Measurements from ENCODE around the gene SND1. TPM values are rescaled to one million over a fixed set of nuclear protein-coding genes. Genes with fewer than 3 reads are reported as not detected.

Gene SND1
- total and polyA plus RNA-seq, 2 donors (not counting 3 experiments of a cell fraction or from before 2014, with no cell fraction given) = 116 to 249 TPM

DNA sequence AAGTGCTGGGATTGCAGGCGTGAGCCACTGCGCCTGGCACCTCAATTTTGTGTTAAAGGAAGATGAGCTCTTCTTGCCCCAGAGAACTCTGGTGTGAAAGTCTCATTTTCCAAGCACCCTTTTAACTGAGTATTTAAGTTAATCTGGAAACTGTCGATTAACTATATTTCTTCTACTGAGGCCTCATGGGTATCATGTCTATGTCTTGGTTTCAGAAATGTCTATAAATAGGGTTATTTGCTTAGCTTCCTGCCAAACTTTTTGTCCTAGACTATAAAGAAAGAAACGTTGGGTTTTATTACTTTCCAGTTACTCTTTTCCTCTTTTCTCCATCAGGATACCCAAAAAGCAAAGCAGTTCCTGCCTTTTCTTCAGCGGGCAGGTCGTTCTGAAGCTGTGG lies 276.9 kb downstream of the SND1 start:
- no TSS peak for BruUV-seq (replicated peaks)
- no peaks in the 10 kb centered on the region for H3K4me1 ChIP-seq (ENCODE audit: control insufficient read depth, extremely low read depth, insufficient read depth, low read length)
- no peaks in the 10 kb centered on the region for H3K27me3 ChIP-seq (ENCODE audit: control insufficient read depth in 2 of 2, insufficient read depth in 2 of 2, low read length in 2 of 2)
- TF ChIP-seq POLR2AphosphoS5 (IDR thresholded peaks at IDR 0.05; ENCODE audit: insufficient read depth, low read depth, low read length) = no peak
- no peak for TF ChIP-seq JUN (IDR thresholded peaks at IDR 0.05; ENCODE audit: borderline replicate concordance, insufficient read depth, insufficient read length, low read depth)
- TF ChIP-seq FOS (IDR thresholded peaks at IDR 0.05; ENCODE audit: borderline replicate concordance, insufficient read depth, low read length) = no peak
- TF ChIP-seq GATA2 (IDR thresholded peaks at IDR 0.05; ENCODE audit: insufficient read depth, insufficient read length, low read depth, low read length) = no peak
- no peak for TF ChIP-seq EZH2 (IDR thresholded peaks at IDR 0.05; ENCODE audit: borderline replicate concordance, low read depth, low read length, severe bottlenecking)
- TF ChIP-seq POLR2A (IDR thresholded peaks at IDR 0.05; ENCODE audit: low read depth, low read length) = no peak
- TF ChIP-seq, protein P1, sequence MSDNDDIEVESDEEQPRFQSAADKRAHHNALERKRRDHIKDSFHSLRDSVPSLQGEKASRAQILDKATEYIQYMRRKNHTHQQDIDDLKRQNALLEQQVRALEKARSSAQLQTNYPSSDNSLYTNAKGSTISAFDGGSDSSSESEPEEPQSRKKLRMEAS (IDR thresholded peaks at IDR 0.05; ENCODE audit: insufficient read depth, insufficient read length) = no peak
- TF ChIP-seq MYC (IDR thresholded peaks at IDR 0.05; ENCODE audit: low read depth, low read length) = no peak
- TF ChIP-seq, protein P2, sequence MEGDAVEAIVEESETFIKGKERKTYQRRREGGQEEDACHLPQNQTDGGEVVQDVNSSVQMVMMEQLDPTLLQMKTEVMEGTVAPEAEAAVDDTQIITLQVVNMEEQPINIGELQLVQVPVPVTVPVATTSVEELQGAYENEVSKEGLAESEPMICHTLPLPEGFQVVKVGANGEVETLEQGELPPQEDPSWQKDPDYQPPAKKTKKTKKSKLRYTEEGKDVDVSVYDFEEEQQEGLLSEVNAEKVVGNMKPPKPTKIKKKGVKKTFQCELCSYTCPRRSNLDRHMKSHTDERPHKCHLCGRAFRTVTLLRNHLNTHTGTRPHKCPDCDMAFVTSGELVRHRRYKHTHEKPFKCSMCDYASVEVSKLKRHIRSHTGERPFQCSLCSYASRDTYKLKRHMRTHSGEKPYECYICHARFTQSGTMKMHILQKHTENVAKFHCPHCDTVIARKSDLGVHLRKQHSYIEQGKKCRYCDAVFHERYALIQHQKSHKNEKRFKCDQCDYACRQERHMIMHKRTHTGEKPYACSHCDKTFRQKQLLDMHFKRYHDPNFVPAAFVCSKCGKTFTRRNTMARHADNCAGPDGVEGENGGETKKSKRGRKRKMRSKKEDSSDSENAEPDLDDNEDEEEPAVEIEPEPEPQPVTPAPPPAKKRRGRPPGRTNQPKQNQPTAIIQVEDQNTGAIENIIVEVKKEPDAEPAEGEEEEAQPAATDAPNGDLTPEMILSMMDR (IDR thresholded peaks at IDR 0.05; ENCODE audit: extremely low read depth in 1 of 2, insufficient read depth in 1 of 2, low read depth in 1 of 2, low read length in 2 of 2) = no peak
- FAIRE-seq (no peak), DNase-seq (ENCODE audit: low read depth, low spot score) (no peak)
- intact Hi-C loops (cut with micrococcal nuclease) (no loop called here), dilution Hi-C loops (cut with MboI; ENCODE audit: extremely low pct_ligation_motif_present, low sequenced_read_pairs) (no loop called here)
- no peak overlapping the region for H3K4me3 ChIP-seq (replicated peaks in 1 of 3; ENCODE audit: insufficient read depth in 1 of 3, low read depth in 1 of 3, low read length in 3 of 3)
- no peak overlapping the region for H2AFZ ChIP-seq (ENCODE audit: low read depth, low read length)
- H3K79me2 ChIP-seq (ENCODE audit: control insufficient read depth, insufficient read depth, low read length) = peaks cover 14% of the 10 kb centered on the region
- peaks cover 3 to 6% of the 10 kb centered on the region in 2 experiments for H3K36me3 ChIP-seq (ENCODE audit: control insufficient read depth in 2 of 2, extremely low read depth in 1 of 2, insufficient read depth in 2 of 2, low read length in 2 of 2)
- H3K4me2 ChIP-seq (ENCODE audit: insufficient read depth, low read length) = no peak overlapping the region
- peaks cover 7% of the 10 kb centered on the region for H4K20me1 ChIP-seq (replicated peaks; ENCODE audit: control insufficient read depth, extremely low read depth, insufficient read depth, low read length)
- H3K9ac ChIP-seq (replicated peaks; ENCODE audit: extremely low read depth, insufficient read depth, low read length) = no peak overlapping the region
- ChIA-PET CTCF (no interaction called here), POLR2A (no interaction called here)
- no peak overlapping the region for H3K27ac ChIP-seq (ENCODE audit: insufficient read depth, low read depth, low read length)
- no peaks in the 10 kb centered on the region for H3K9me3 ChIP-seq (replicated peaks; ENCODE audit: control insufficient read depth, insufficient read depth, low read length)
- peaks cover 3% of the 10 kb centered on the region for H3K9me1 ChIP-seq (replicated peaks; ENCODE audit: control insufficient read depth, extremely low read depth, insufficient read depth, low read length)

All from endothelial cell of umbilical vein (primary cell).